Measurements from ENCODE around the gene HGF.

HGF gene

DNA sequence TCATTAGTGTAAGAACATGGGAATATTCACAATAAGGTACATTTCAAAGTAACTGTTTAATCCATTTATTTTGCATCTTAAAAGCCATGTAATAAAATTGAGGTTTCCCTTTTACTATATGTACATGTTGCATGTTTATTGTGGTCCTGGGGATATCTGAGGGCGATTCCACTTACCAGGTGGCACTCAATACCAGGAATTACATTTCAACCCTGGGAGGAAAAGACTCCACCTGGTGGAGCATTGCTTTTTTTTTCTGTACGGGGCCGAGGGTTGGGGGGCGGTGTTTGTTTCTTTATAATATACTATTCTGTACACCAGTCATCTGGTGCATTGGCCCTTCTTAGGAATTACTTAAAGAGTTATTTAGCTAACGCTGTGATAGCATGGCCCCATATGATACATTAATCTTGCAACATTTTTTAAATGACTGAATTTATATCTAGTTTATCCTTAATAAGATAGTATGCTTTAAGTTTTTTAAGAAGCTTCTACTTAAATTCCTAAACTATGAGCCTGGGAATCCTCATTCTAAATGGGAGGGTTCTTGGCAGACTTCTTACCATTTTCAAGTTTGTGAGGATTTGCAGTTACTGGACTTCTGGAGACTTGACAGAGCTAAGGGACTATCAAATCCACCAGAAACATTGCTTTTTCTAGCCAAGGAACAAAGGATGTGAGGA is 7.2 kb upstream of the HGF start:
- no peak for DNase-seq (ENCODE audit: low read depth in 2 of 2, low spot score in 1 of 2)

DNA sequence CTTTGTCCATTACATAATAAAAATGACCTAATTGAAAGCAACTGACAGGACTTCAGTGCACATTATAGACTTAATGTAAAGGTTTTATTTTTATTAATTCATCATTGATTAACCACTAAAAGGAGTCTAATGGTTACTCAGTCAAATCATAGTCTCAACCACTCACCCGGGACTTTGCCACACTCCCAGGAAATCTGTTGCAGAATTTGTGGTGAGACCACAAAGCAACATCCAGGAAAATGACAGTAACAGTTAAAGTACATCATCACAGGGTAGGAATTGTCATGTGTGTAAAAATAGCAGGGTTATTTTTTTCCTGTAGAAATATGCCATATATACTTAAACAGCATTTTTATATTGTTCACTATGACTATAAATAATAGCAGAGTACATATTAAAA is 6.3 kb upstream of the HGF start:
- DNase-seq (ENCODE audit: low read depth in 2 of 2, low spot score in 1 of 2) = no peak

DNA sequence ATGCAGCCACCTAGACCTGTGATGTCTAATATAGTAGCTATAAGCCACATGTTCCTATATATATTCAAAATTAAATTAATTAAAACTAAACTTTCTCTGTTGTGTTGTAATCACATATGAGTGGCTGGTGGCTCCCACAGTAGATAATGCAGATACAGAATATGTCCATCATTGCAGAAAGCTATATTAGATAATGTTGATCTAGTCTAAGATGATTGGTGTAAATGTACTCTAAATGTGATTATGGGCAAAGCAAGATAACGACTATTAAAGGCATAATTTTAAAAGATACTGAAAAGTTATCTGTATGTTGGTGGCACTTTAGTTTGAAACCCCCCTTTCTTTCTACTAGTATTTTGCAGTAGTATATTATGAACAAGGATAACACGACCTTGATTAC is 5.7 kb upstream of the HGF start:
- DNase-seq (ENCODE audit: low read depth in 2 of 2, low spot score in 1 of 2) = no peak

DNA sequence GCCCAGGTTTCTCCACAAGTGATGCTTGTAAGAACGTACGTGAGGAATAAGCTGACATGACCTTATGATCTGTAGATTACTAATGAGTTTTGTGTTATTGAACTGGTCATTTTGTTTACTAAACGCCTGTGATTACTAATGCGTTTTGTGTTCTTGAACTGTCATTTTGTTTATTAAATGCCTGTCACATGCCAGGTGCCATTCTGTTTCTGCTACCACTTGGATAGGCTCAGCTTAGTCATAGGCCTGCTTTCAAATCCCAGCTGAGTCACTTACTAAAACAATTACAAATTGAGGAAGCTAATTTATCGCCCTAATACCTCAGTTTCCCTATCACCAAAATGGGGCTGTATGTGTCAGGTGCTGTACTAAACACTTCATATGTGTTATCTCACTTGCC is 4.7 kb upstream of the HGF start:
- DNase-seq (ENCODE audit: low read depth in 2 of 2, low spot score in 1 of 2) = no peak

DNA sequence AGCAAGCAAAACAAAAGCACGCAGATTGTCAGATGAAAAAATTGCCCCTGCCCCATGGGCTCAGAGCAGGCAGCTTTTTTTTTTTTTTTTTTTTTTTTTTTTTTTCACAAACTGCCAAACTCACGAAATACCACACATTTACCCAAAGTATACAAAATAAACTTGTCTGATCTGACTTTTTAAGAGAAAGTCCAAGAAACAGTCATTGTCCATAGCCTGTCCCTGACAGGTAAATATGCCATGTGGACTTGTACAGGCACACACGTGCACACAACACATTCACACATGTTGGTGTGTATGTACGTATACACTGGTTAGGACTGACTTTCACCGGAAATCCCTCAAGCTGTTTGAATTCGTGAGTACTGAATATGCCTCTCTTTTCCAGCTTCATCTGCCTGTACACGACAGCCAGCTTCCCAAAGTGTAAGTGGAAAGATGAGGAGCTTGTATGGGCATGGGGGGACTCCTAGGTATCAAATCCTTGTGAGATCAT is 929 bp upstream of the HGF start:
- no peak for DNase-seq (ENCODE audit: low read depth in 2 of 2, low spot score in 1 of 2)

DNA sequence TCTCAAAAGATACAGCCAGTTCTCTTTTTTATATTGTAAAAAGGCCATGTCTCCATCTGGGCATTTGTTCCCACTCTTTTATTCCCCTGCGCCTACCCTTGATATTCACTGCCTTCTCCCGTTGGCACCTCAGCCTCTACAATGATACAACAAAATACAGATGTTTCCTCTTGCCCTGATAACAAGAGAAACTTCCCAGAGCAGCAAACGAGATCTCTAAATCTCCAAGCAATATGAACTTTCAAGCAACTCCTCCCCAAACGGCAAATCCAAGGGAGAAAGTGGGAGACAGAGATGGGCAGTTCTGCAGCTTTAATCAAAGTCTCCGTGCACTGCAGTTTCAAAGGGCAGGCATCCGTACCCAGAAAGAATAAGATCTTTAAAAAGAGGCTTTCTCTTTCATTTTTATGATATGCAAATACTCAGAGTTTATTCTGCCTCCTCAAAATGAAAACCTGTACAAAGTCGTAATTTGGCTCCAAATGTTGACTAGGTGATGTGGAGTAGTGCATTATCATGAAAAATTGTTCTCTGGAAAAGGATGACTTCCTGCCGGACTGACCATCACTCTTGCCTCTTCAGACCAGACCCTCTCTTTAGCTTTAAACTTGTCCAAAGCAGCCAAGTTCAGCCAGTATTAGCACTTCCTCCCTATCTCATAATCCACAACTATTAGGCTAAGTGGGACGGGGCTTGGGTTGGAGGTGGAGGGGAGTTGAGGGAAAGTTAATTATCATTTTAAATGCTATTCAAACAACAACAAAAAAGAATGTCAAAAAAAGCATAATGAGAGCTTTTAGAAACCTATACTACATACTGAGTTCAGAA is 682 bp downstream of the HGF start:
- no peak for DNase-seq (ENCODE audit: low read depth in 2 of 2, low spot score in 1 of 2)

DNA sequence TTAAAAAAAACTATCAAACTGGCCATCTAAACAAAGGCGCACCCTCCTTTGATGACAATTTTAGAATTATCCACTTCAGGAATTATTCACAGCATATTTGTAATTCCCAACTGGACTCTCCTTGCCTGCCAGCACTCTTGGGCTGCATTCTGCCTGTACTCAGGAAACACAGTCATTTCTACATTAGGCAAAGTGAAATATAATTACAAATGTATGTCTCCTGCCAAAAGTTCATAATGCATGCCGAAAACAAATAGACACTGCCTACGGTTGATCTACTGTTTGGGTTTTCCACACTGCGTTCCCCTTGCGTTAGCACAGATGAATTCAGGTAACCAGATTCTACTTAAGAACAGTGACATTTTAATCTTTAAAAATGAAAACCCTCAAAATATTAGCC is 1.9 kb downstream of the HGF start:
- no peak for DNase-seq (ENCODE audit: low read depth in 2 of 2, low spot score in 1 of 2)

DNA sequence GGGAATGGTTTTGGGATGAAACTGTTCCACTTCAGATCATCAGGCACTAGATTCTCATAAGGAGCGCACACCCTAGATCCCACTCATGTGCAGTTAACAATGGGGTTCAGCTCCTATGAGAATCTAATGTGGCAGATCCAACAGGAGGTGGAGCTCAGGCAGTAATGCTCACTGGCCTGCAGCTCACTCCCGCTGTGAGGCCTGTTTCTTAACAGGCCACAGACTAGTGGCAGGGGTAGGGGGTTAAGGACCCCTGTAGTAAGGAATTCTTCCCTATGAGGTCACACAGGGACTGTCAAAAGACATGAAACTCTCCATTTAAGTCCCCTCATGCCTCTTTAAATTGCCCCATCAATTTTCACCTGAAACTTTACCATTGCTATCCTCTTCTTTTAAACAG is 8.0 kb downstream of the HGF start:
- DNase-seq (ENCODE audit: low read depth in 2 of 2, low spot score in 1 of 2) = no peak

DNA sequence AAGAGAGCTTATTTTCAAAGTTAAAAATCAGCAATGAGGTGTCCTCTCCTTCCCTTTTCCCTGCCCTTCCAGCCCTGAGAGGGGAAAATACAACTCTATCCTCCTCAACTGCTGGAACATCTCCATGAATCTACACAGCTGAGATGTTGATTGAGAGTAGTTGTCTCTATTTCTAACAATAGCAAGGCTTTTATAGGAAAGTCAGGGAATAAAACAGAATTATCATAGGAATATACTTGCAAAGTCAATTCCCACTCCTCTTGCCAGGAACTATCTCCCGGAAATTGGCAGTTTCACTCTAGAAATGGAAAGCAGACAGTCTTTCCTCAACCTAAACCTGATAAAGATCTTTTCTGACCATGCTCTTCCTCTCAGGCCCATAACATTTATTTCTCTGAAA is 8.8 kb downstream of the HGF start:
- DNase-seq (ENCODE audit: low read depth in 2 of 2, low spot score in 1 of 2) = no peak

DNA sequence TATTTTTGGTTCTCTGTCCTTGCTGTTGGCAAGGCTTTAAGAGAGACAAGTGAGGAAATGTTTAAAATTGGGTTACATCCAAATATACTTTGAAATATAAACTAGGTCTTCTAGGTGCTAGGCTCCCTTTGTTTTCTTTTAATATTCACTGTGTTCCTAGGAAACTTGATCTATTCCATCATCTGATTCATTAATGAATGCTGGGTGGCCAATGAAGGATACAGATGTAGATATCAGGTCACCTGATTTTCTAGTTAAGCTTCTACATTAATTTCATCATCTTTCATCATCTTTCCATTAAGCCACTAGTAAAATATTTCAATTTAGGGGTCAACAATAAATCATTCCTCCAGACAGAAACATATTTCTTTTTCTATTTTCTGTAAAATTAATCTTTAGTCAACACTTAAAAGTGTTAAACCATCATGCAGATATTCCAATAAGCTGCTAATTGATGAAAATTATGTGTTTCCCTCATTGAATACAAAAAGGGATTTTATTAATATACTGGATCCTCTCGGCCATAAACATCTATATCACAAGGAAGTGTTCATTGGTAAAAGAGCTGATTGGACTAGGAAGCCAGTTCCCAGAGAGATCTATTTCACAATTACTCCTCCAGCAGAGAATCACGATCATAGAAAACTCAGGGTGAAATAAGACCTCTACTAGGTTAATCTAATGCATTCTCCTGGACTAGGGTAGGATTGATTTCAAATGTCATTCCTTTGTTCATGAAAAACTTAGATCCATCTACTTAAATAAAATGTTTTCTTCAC is 14.7 kb downstream of the HGF start:
- no peak for DNase-seq (ENCODE audit: low read depth in 2 of 2, low spot score in 1 of 2)

DNA sequence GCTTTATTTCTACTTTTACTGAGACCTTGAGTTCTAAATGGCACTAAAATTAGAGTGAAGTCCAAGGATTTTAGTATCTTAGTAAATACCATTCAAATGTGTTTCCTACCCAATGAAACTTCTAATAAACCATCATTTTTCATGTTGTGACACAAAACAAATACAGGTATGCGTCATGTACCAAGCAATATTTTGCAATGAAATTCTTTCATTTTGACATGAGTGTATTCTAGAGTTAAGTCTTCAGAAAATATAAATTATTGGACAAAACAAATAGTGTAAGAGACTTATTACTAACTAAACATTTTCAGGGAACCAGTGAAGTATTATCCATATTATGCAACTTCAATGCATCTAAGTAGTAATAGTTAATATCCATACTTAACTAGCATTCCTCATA is 16.5 kb downstream of the HGF start:
- no peak for DNase-seq (ENCODE audit: low read depth in 2 of 2, low spot score in 1 of 2)

DNA sequence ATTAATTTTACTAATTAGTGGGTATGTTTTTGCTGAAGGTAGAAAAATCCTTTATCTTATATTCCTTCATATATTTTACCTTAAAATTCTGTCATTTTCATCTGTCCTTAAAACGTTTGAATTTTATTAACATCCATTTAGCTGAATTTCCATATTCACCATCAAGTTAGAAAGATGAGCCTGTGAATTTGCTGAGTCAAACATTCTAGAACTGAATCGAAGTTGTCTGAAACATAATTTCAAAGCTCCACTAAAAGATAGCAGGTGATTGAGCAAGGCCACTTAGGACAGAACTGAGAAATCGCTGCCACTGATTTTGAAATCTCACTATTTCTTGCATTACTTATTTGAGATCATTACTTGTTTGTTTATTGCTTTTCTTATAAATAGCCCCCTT is 17.5 kb downstream of the HGF start:
- DNase-seq (ENCODE audit: low read depth in 2 of 2, low spot score in 1 of 2) = no peak

DNA sequence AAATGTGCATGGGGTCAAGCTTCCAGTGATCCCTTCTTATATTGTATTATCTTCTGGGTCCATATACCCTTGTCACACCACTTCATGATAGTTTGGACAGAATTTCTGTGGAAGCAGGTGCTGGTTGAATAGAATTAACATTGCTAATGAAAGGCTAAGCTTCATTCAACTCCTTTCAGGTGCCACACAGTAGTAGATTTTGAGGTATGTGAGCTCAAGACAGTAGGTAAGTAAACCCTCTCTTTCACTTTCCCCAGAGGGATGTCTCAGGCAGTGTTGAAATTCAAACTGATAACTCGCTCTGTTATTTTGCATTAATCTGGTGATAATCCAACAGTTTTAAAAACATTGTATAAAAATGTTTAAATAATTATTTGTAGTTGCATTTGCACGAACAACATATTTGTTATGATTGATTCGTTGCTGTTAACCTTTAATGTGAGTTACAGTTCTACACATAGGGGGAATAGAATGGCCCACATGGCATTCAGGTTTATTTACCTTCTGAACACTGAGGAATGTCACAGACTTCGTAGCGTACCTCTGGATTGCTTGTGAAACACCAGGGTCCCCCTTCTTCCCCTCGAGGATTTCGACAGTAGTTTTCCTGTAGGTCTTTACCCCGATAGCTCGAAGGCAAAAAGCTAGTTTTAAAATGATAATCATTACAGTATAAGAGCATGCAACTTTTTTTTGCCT is 18.1 kb downstream of the HGF start:
- no peak for DNase-seq (ENCODE audit: low read depth in 2 of 2, low spot score in 1 of 2)

DNA sequence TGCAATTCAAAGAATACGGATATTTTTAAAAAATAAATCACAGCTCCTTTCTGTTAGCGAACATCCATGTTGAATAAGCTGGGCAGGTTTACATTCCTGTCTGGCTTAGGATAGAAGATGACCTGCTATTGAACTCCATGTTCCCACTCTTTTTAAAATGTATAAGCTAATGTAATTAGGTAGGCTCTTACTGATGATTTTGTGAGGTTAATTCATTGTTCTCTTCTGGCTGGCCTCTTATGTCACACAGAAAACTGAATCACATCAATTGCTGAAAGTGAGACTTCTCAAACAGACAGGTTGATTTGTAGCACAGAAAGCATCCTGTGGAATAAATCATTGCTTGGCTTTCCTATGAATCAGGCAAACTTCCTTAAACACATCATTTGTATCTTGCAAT is 24.2 kb downstream of the HGF start:
- no peak for DNase-seq (ENCODE audit: low read depth in 2 of 2, low spot score in 1 of 2)

DNA sequence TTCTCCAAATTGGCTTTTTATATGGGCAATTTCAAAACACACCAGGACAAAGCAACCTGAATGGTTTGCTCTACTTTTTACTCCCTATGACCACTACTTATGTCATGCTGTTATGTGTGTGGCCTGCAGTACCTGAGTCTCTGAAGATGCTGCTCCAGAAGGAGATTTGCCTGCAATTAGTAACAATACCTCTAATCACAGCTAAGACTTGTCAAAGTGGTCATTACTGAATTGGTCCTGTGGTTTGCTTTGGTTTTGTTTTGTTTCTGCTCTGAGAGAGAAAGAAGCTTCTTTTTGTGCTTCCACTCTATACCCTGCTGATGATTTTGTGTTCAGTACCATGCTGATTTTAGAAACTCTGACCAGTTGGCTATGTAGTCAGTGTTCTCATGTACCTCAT is 25.5 kb downstream of the HGF start:
- DNase-seq (ENCODE audit: low read depth in 2 of 2, low spot score in 1 of 2) = no peak

DNA sequence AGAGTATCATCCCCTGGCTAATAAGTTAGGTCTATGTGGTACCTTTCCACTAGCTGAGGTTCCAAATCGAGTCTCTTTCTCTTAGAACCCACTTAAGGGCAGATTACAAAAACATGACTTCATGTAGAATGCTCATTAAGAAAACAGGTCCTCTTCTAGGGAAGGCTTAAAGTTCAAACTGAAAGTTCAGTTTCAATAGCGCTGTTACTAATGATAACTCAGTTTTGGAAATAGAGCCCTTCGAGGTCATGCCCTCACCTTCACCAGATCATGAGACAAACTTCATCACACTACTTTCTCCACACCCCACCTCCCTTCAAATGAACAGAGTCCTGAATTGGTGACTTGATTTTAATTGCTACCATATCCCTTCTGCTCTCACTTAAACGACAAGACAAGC is 26.2 kb downstream of the HGF start:
- no peak for DNase-seq (ENCODE audit: low read depth in 2 of 2, low spot score in 1 of 2)

DNA sequence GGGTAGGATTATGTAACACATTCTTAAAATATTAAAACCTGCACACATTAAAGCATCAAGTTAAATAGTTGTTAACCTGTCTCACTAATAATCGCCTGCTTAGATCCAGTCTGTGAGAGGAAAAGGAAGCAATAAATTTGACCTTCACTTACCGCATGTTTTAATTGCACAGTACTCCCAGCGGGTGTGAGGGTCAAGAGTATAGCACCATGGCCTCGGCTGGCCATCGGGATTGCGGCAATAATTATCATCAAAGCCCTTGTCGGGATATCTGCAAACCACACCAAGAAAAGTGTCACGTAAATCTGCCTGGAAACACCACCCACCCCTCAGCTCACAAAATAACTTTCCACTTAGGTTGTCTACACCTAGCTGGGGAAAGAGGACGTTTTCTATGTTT is 26.6 kb downstream of the HGF start:
- DNase-seq (ENCODE audit: low read depth in 2 of 2, low spot score in 1 of 2) = no peak

DNA sequence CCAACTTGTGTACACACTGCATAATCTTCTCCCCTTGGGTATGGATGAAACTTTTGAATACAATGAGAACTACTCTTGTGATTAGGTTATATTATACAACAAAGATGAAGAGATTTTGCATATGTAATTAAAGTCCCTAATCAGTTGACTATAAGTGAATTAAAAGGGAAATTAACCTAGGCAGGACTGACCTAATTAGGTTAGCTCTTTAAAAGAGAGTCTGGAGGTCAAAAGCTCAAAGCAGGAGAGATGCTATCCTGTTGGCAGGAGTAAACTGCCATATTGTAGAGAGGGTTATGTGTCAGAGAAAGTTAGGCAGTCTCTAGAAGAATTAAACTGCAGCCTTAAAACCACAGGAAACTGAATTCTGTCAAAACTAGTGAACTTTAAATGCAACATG is 29.4 kb downstream of the HGF start:
- no peak for DNase-seq (ENCODE audit: low read depth in 2 of 2, low spot score in 1 of 2)

DNA sequence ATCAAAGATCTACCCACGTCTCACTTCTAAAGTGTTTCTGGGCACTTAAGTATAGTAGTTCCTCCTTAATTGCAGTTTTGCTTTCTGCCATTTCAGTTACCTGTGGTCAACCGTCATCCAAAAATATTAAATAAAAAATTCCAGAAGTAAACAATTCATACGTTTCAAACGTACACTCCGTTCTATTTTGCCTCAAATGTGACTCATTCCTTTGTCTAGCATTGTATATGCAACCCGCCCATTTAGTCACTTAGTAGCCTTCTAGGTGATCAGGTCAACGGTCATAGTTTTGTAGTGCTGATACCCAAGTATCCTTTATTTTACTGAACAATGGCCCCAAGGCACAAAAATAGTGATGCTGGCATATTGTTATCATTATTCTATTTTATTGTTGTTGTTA is 33.8 kb downstream of the HGF start:
- no peak for DNase-seq (ENCODE audit: low read depth in 2 of 2, low spot score in 1 of 2)

DNA sequence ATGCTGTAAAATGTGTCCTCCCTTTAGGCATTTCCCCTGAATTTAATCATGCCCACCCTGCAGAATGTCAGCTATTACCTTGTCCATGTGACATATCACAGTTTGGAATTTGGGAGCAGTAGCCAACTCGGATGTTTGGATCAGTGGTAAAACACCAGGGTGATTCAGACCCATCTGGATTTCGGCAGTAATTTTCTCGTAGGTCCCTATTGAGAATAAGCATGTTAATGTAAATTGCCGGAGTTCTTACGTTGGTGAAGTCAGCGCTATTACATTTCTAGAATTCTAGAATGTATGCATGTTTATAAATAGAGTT is 44.1 kb downstream of the HGF start:
- DNase-seq (ENCODE audit: low read depth in 2 of 2, low spot score in 1 of 2) = no peak

DNA sequence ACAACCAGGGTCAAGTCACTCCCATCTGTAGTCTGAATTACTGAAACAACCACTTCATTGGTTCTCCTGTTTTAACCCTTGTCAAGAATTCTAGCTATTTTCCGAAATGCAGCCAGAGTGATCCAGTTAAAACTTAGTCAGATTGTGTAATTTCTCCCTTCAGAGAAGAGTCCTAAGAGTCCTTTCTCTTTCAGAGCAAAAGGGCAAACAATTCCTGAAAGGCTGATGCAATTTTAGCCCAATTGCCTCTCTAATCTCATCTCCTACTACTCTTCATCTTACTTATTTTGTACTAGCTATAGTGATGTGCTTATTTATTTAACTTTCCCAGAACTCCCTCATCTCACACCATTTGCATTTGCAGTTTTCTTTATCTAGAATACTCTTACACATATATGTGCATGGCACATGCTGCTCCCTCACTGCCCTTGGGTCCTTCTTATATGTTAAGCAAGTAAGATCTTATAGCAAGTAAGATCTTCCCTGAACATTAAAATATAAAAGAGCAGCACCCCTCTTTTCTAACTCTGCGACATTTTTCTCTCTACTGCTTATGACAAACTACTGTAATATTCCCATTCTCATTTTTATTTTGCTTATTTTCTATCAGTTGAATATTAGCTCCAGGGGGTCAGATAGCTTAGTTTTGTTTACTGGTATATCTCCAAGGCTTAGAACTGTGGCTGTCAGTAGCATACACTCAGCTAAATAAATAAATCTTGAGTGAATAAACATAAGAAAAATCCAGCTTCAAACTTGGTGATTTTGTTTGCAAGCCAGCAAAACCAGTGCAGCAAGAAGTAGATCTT is 44.6 kb downstream of the HGF start:
- DNase-seq (ENCODE audit: low read depth in 2 of 2, low spot score in 1 of 2) = no peak
